ENCODE data around the gene RNF19B.
"Not testable (repeated sequence)": the region's sequence is repeated elsewhere in the genome, so short reads cannot be mapped to it uniquely, and the experiment has no call there.

The RNF19B gene

DNA sequence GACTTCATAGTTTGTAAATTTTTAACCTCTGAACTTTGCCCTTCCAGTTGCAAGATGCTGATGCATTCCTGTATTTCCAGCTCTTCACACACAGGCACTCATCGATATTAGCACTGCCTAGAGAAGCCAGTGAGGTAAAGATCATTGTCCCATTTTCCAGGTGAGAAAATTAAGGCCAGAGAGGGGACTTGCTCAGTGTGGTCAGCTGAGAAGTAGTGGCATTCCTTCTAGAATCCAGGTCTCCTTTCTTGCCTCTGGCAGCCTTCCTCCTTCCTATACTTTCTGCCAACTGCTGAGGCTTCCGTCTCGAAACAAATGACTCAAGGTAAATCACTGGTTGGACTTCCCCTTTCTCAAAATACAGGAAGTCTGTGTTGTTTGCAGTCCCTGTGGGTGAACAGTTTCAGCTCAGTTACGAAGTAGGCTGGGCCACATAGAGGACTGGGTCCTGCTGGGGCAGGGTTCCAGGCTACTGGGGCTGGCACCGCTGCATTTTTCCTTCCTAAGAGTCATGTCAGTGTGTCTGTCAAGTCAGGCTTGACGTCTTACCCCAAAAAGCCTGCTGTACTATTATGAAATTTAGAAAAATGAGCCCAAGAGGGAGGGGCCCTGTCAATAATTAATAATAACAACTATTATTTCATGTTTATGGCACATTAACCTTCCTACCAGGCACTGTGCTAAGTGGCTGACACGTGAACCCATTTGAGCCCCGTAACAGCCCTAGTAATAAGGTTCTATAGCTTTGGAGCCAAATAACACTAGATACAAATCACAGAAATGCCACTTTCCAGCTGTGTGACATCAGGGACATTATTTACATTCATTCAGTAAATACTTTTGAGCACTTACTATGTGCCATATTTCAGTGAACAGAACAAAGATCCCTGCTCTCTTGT is 16.6 kb upstream of the RNF19B start:
- ChIA-PET CTCF (interaction anchor here (0.7 to 2.0 kb wide), 6 partner anchors 9 to 48 kb away, joined by 3 to 8 read pairs (median 3); no protein-coding TSS in a partner anchor), POLR2A (interaction anchor here (0.5 to 1.6 kb wide), 3 partner anchors 12 to 17 kb away, joined by 4 to 14 read pairs (median 11); partner anchors contain the start of gene RNF19B)
- DNase-seq (ENCODE audit: extremely low spot score): peak; percentile 85
- TF ChIP-seq, protein P1, sequence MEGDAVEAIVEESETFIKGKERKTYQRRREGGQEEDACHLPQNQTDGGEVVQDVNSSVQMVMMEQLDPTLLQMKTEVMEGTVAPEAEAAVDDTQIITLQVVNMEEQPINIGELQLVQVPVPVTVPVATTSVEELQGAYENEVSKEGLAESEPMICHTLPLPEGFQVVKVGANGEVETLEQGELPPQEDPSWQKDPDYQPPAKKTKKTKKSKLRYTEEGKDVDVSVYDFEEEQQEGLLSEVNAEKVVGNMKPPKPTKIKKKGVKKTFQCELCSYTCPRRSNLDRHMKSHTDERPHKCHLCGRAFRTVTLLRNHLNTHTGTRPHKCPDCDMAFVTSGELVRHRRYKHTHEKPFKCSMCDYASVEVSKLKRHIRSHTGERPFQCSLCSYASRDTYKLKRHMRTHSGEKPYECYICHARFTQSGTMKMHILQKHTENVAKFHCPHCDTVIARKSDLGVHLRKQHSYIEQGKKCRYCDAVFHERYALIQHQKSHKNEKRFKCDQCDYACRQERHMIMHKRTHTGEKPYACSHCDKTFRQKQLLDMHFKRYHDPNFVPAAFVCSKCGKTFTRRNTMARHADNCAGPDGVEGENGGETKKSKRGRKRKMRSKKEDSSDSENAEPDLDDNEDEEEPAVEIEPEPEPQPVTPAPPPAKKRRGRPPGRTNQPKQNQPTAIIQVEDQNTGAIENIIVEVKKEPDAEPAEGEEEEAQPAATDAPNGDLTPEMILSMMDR (IDR thresholded peaks at IDR 0.05; ENCODE audit: control extremely low read depth, extremely low read depth, low read depth, missing control alignments): no peak

DNA sequence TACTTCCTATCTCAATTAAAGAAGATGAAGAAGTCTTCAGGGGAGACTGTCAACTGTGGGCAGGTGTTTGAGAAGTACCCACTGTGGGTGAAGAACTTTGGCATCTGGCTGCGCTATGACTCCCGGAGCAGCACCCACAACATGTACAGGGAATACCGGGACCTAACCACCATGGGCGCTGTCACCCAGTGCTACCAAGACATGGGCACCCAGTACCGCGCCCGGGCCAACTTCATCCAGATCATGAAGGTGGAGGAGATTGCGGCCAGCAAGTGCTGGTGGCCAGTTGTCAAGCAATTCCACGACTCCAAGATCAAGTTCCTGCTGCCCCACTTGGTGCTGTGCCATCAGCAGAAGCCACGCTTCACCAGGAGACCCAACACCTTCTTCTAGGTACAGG is 15.5 kb upstream of the RNF19B start:
- ChIA-PET POLR2A (interaction anchor here (1.6 kb wide), 2 partner anchors 13 to 15 kb away, joined by 11 to 14 read pairs; partner anchors contain the start of gene RNF19B), CTCF (interaction anchor here (1.3 to 2.0 kb wide), 3 partner anchors 8 to 13 kb away, joined by 3 to 8 read pairs (median 7); no protein-coding TSS in a partner anchor)
- DNase-seq (ENCODE audit: extremely low spot score): no peak
- TF ChIP-seq, protein P1 (IDR thresholded peaks at IDR 0.05; ENCODE audit: control extremely low read depth, extremely low read depth, low read depth, missing control alignments): no peak

DNA sequence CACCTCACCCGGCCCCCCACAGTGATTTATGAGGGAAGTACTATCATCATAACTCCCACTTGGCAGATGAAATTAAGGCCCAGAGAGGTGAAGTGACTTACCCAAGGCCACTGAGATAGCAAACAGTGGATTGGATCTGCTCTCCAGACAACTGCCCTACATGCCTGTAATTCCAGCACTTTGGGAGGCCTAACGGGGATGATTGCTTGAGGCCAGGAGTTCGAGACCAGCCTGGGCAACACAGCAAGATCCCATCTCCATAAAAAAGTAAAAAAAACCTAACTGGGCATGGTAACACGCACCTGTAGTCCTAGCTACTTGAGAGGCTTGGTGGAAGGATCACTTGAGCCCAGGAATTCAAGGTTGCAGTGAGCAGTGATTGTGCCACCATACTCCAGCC is 14.2 kb upstream of the RNF19B start:
- ChIA-PET POLR2A (no interaction called here), CTCF (no interaction called here)
- DNase-seq (ENCODE audit: extremely low spot score): no peak
- TF ChIP-seq, protein P1 (IDR thresholded peaks at IDR 0.05; ENCODE audit: control extremely low read depth, extremely low read depth, low read depth, missing control alignments): no peak

DNA sequence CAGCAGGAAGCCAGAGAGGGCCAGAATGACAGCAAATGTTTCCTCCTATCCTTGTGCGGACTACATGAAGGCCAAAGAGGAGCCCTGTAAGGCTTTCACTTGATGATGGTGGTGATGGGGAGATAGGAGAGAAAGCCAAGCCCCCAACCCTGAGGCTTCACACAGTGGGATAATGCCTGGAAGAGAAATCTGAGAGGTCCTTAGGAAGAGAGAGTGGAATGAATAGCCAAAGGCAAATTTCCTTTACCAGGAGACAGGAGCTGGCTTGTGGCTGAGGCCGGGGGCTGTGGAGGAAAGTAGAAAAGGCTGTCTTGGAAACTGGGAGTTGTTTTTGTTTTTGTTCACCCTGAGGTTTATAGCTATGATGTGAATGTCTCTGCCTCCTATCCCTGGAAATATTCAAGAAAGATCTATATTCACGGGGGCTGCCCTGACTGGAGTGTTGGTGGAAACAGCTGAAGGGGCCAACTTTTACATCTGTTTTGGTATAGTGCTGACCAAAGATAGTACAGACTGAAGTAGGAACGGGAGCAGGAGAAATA is 13.0 kb upstream of the RNF19B start:
- DNase-seq (ENCODE audit: extremely low spot score): no peak
- TF ChIP-seq, protein P1 (IDR thresholded peaks at IDR 0.05; ENCODE audit: control extremely low read depth, extremely low read depth, low read depth, missing control alignments): no peak
- POLR2A ChIA-PET: no interaction called here
- CTCF ChIA-PET: interaction anchor here (1.1 to 1.6 kb wide), 4 partner anchors 8 to 23 kb away, joined by 4 to 6 read pairs (median 4); partner anchors contain the start of gene RNF19B

DNA sequence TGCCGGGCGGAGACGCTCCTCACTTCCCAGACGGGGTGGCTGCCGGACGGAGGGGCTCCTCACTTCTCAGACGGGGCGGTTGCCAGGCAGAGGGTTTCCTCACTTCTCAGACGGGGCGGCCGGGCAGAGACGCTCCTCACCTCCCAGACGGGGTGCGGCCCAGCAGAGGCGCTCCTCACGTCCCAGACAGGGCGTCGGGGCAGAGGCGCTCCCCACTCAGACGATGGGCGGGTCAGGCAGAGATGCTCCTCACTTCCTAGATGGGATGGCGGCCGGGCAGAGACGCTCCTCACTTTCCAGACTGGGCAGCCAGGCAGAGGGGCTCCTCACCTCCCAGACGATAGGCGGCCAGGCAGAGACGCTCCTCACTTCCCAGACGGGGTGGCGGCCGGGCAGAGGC is 10.4 kb upstream of the RNF19B start:
- DNase-seq (ENCODE audit: extremely low spot score); CTCF ChIA-PET: not testable (repeated sequence)
- POLR2A ChIA-PET: interaction anchor here (0.6 kb wide), 1 partner anchor 60 kb away, joined by 5 read pairs; no protein-coding TSS in a partner anchor

DNA sequence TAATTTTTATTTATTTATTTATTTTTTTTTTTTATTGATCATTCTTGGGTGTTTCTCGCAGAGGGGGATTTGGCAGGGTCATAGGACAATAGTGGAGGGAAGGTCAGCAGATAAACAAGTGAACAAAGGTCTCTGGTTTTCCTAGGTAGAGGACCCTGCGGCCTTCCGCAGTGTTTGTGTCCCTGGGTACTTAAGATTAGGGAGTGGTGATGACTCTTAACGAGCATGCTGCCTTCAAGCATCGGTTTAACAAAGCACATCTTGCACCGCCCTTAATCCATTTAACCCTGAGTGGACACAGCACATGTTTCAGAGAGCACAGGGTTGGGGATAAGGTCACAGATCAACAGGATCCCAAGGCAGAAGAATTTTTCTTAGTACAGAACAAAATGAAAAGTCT is 8.8 kb upstream of the RNF19B start:
- POLR2A ChIA-PET, CTCF ChIA-PET: not testable (repeated sequence)

DNA sequence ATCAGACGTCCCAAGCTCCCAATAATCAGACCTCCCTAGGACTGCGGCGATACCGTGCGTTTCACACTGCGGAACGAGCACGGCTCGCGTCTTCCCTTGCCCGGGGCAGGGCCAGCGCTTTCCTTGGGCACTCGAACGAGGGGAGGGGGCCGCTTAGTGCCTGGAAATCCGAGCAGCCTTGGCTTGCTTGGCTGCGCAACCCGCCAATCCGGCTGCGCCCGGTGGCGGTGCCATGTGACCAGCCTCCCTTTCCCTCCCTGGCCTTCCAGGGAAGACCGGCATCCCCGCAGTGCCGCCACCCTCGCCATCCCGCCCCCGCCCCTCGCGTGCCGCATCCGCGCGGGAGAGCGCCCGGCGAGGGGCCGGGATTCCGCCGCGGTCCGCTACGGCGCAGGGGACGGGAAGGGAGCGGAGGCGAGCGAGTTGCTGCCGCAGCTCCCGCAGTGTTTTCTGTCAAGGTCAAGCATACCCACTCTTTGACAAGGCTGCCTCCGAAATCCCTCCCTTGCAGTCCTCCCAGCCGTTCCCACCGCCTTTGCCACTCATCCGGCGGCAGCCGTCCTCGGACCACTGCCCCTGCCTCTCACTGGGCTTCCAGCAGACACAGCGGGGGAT is 8.3 kb upstream of the RNF19B start:
- POLR2A ChIA-PET: no interaction called here
- CTCF ChIA-PET: no interaction called here
- TF ChIP-seq, protein P1 (IDR thresholded peaks at IDR 0.05; ENCODE audit: control extremely low read depth, extremely low read depth, low read depth, missing control alignments): no peak
- no peak for DNase-seq (ENCODE audit: extremely low spot score)

More for the DNA sequence above, 8.8 kb upstream of the RNF19B start:
- not testable (repeated sequence) for DNase-seq (ENCODE audit: extremely low spot score)

Measured in GM10248 (cell line).